ENCODE results near the gene CCNF. TPM values are rescaled to one million over a fixed set of nuclear protein-coding genes. Genes with fewer than 3 reads are reported as not detected.

The CCNF gene
- polyA plus RNA-seq, 1 donor from 2014 or later: 5.2 TPM

- Histone ChIP-seq H3K9me3 (ENCODE audit: low read length) (no peaks in the 10 kb centered on the region), H3K4me3 (ENCODE audit: low read length) (no peak overlapping the region), H3F3A (ENCODE audit: insufficient read depth, low read length, poor library complexity, severe bottlenecking) (no peaks in the 10 kb centered on the region), H3K27me3 (ENCODE audit: insufficient read depth, low read depth, low read length) (peaks cover 6% of the 10 kb centered on the region), H3K27ac (ENCODE audit: low read length) (no peak overlapping the region), H3K79me2 (replicated peaks; ENCODE audit: insufficient read depth, low read length) (no peaks in the 10 kb centered on the region), H3K9me2 (ENCODE audit: insufficient read depth, low read length) (no peaks in the 10 kb centered on the region), H2AFZ (ENCODE audit: low read depth, low read length) (no peak overlapping the region), H4K20me1 (ENCODE audit: insufficient read depth) (no peaks in the 10 kb centered on the region), H3K4me2 (ENCODE audit: low read length) (no peak overlapping the region), H3K9ac (ENCODE audit: low read length) (no peak overlapping the region), H3K36me3 (ENCODE audit: insufficient read depth, low read length) (no peaks in the 10 kb centered on the region)
- no peak for TF ChIP-seq SMC3 (conservative IDR thresholded peaks at IDR 0.05; ENCODE audit: poor library complexity)
- no peak for TF ChIP-seq RAD21 (conservative IDR thresholded peaks at IDR 0.05)
Observed at GRCh38 chr16:2469399-2470233, 40.4 kb downstream of the CCNF start.

GRCh38 chr16:2470234-2470601 is 41.0 kb downstream of the CCNF start:
- Histone ChIP-seq H3K27ac (ENCODE audit: low read length) (no peak overlapping the region), H3K9me3 (ENCODE audit: low read length) (no peaks in the 10 kb centered on the region), H3K79me2 (replicated peaks; ENCODE audit: insufficient read depth, low read length) (no peaks in the 10 kb centered on the region), H3K4me3 (ENCODE audit: low read length) (no peak overlapping the region), H3F3A (ENCODE audit: insufficient read depth, low read length, poor library complexity, severe bottlenecking) (no peaks in the 10 kb centered on the region), H3K4me2 (ENCODE audit: low read length) (no peak overlapping the region), H3K9ac (ENCODE audit: low read length) (no peak overlapping the region), H2AFZ (ENCODE audit: low read depth, low read length) (no peak overlapping the region), H4K20me1 (ENCODE audit: insufficient read depth) (no peaks in the 10 kb centered on the region), H3K27me3 (ENCODE audit: insufficient read depth, low read depth, low read length) (peaks cover 6% of the 10 kb centered on the region), H3K9me2 (ENCODE audit: insufficient read depth, low read length) (no peaks in the 10 kb centered on the region), H3K36me3 (ENCODE audit: insufficient read depth, low read length) (no peaks in the 10 kb centered on the region)
- TF ChIP-seq POLR2AphosphoS5 (IDR thresholded peaks at IDR 0.05) (no peak), REST (IDR thresholded peaks at IDR 0.05; ENCODE audit: borderline replicate concordance) (no peak), EZH2 (IDR thresholded peaks at IDR 0.05; ENCODE audit: borderline replicate concordance, insufficient read depth, low read length, poor library complexity, severe bottlenecking) (no peak), TAF1 (IDR thresholded peaks at IDR 0.05; ENCODE audit: low read depth) (no peak), SMC3 (conservative IDR thresholded peaks at IDR 0.05; ENCODE audit: poor library complexity) (no peak), EP300 (conservative IDR thresholded peaks at IDR 0.05; ENCODE audit: poor library complexity, severe bottlenecking) (no peak), MXI1 (conservative IDR thresholded peaks at IDR 0.05; ENCODE audit: poor library complexity, severe bottlenecking) (no peak), CTCF (IDR thresholded peaks at IDR 0.05; ENCODE audit: poor library complexity, severe bottlenecking) (no peak), RAD21 (conservative IDR thresholded peaks at IDR 0.05) (no peak)
